Stimulated activated CD4-positive, alpha-beta T cell treated with anti-CD3 and anti-CD28 coated beads, Interleukin-12 subunit alpha, Interleukin-12 subunit beta, amount 100 ng/mL, for 4 hours (primary cell): ENCODE data around the gene RNPS1.

ENCODE experiments used
- DNase-seq: peaks from one replicate; pipeline ENCODE4 v3.0.0-alpha.2; 2020

RNPS1 gene

GRCh38 chr16:2210386-2211365 lies 57.2 kb downstream of the RNPS1 start, which contains the start of gene BRICD5:
Gene BRICD5, minus strand, starts transcription at chr16:2210863. Its CDS starts 30 bp downstream, at chr16:2210833.
- no peak for DNase-seq

GRCh38 chr16:2210009-2210332 lies 58.0 kb downstream of the RNPS1 start:
- DNase-seq: no peak

GRCh38 chr16:2209258-2210008 lies 58.5 kb downstream of the RNPS1 start:
- DNase-seq: no peak

DNA sequence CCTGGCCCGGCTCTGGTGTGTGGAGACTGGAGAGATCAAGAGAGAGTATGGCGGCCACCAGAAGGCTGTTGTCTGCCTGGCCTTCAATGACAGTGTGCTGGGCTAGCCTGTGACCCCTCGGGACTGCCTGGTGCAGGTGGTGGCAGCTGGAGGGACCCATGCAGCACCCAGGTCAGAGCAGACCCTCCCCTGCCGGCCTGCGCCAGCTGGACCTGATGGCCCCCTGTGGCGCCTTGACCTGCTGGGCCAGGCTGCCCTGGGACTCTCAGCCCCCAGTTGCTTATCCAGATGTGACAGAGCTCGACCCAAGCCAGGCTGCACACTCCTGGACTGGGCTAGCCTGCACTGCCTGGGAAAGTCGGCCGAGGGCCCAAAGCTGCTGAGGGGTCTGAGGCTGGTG lies 59.2 kb downstream of the RNPS1 start:
- DNase-seq: no peak

- DNase-seq: no peak
Measured at GRCh38 chr16:2208308-2208707, 59.6 kb downstream of the RNPS1 start.

- no peak for DNase-seq
Measured at GRCh38 chr16:2207872-2208271, 60.1 kb downstream of the RNPS1 start.

DNA sequence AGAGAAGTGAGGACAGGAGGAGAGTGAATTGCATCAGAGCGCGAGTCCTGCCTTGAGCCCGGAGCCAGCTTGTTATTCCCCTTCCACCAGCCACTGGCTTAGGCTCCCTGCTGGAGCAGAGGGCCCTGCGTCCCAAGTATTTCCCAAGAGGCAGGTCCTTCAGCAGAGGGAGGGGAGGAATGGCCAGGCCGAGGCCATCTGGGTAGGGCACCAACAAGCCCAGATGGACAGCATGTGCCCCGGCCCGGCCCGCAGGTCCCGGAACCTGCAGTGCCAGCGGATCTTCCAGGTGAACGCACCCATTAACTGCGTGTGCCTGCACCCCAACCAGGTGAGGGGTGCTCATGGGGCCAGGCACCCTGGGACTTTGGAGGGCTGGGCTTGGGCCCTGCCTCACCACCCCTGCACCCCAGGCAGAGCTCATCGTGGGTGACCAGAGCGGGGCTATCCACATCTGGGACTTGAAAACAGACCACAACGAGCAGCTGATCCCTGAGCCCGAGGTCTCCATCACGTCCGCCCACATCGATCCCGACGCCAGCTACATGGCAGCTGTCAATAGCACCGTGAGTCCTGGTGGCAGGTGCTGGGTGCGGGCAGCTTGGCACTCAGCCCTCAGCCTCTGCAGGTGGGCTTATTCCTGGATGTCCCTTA lies 61.0 kb downstream of the RNPS1 start:
- DNase-seq: no peak

- no peak for DNase-seq
Measured at GRCh38 chr16:2206420-2206779, 61.5 kb downstream of the RNPS1 start.

GRCh38 chr16:2205967-2206313 lies 62.0 kb downstream of the RNPS1 start:
- peak; percentile 26 for DNase-seq

DNA sequence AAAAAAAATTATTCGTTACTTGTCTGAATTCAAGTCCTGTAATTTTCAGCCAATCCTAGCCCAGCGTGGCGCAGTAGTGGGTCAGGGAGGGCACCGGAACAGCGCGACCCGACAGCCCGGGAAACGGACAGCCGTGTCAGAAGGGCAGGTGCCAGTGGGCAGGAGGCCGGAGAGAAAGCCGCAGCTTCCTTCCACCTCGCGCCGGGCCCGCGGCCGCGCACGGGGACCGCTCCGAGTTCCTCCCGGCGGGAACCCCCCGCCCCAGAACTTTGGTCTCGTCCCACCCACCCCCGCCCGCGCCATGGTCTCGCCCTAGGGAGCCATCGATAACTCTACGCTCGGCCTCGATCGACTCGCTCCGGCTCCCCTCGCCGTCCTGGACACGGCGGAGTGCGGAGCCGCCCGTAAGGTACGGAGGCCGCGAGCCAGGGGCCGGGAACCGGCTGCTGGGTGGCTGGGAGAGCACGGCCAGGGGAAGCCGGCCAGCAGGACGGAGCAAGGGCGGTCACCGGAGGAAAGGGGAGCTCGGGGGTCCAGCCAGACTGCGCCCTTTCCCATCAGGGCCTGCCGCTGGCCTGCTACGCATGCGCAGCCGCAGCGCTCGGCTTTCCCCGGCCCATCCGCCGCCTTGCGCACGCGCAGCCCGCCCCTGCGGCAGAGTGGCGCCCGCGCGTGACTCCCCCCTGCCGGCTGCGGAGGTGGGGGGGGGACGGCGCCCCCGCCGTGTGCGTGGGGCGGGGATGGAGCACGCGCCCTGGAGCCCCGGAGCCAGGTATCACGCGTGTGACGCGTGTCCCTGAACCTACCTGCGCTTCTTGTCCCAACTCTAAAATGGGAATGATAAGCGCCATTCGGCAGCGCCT lies 62.6 kb downstream of the RNPS1 start, which contains the start of gene MLST8:
Gene MLST8 (plus strand): TSS at position 351 of the 863 bp plus-strand sequence. CDS start 632 bp downstream, outside the sequence.
- peak; percentile 90 for DNase-seq

- DNase-seq: no peak
Measured at GRCh38 chr16:2204416-2205103, 63.4 kb downstream of the RNPS1 start.
